GM12878 (cell line): ENCODE data around the gene COL6A3. TPM values are rescaled to one million over a fixed set of nuclear protein-coding genes. Genes with fewer than 3 reads are reported as not detected.

Experiments used
- ATAC-seq: fragments of 200-7000 bp; cut with Tn5 transposase; 3 replicates; pipeline ENCODE4 v1.9.1; 2020; ENCODE audit warnings: mild to moderate bottlenecking, moderate library complexity
- BruUV-seq: library from RNA; stranded (reverse); fragments of 400-500 nt; replicated peaks from 2 replicates; lab custom pipeline; 2021; lab: Mats Ljungman, UMichigan
- CTCF ChIA-PET: fragments of 300-600 bp; sonication (Branson Sonifier 250); formaldehyde crosslinking; extraction: SDS; loops from one replicate; lab custom pipeline; 2021; ENCODE audit warnings: inconsistent platforms; lab: Yijun Ruan, JAX
- POLR2A ChIA-PET: fragments of 350-600 bp; formaldehyde crosslinking; extraction: SDS; loops from one replicate; lab custom pipeline; 2021; ENCODE audit warnings: inconsistent platforms; lab: Charles Lee
- RAD21 ChIA-PET: fragments of 300-600 bp; sonication (Branson Sonifier 250); formaldehyde crosslinking; loops from one replicate; lab custom pipeline; 2023; ENCODE audit warnings: antibody characterized with exemption; ENCODE audit not compliant: unreplicated experiment; lab: Charles Lee
- SMC1A ChIA-PET: fragments of 300-600 bp; sonication (Branson Sonifier 250); formaldehyde crosslinking; loops from one replicate; lab custom pipeline; 2023; ENCODE audit not compliant: unreplicated experiment, uncharacterized antibody; lab: Charles Lee
- DNase-seq: peaks from one replicate; pipeline ENCODE4 v3.0.0-alpha.2; 2011; ENCODE audit warnings: low read depth, low spot score
- FAIRE-seq: peaks from 3 replicates; lab custom pipeline; 2011; peaks lifted over from hg19 to GRCh38; lab: Jason Lieb, UNC
- H2AFZ ChIP-seq: 2 replicates; pipeline ENCODE4 v1.6.0; 2011; ENCODE audit warnings: low read depth, low read length, control low read depth; ENCODE audit not compliant: control insufficient read depth
- H3K27ac ChIP-seq: 2 replicates; pipeline ENCODE4 v1.5.1; 2011; ENCODE audit warnings: control low read depth; ENCODE audit not compliant: control insufficient read depth, insufficient read depth
- H3K27me3 ChIP-seq, 2 experiments: replicated peaks in 1 of 2; 2 replicates each; pipeline versions ENCODE4 v1.6.0 to v1.6.1; 2011; ENCODE audit warnings: low read length in 1 of 2; ENCODE audit not compliant: control insufficient read depth in 2 of 2, insufficient read depth in 2 of 2
- H3K36me3 ChIP-seq, 2 experiments: 2 replicates each; pipeline ENCODE4 v1.5.1; 2011; ENCODE audit warnings: low read length in 1 of 2; ENCODE audit not compliant: control insufficient read depth in 2 of 2, insufficient read depth in 2 of 2
- H3K4me1 ChIP-seq: 2 replicates; pipeline ENCODE4 v1.6.1; 2011; ENCODE audit warnings: mild to moderate bottlenecking, low read length, moderate library complexity, mixed read lengths; ENCODE audit not compliant: control insufficient read depth, insufficient read depth
- H3K4me2 ChIP-seq: 2 replicates; pipeline ENCODE4 v1.6.0; 2011; ENCODE audit warnings: control low read depth; ENCODE audit not compliant: control insufficient read depth, insufficient read depth
- H3K4me3 ChIP-seq: fragments of 200-600 bp; sonication (generic); 2 replicates; pipeline ENCODE4 v1.5.1; 2016
- H3K79me2 ChIP-seq: 2 replicates; pipeline ENCODE4 v1.6.0; 2011; ENCODE audit warnings: low read length; ENCODE audit not compliant: control insufficient read depth, insufficient read depth
- H3K9ac ChIP-seq: 2 replicates; pipeline ENCODE4 v1.8.0; 2011; ENCODE audit warnings: low read length, control low read depth, mixed read lengths; ENCODE audit not compliant: control insufficient read depth, insufficient read depth
- H3K9me3 ChIP-seq: replicated peaks from 3 replicates; pipeline ENCODE4 v1.5.1; 2011; ENCODE audit warnings: mild to moderate bottlenecking, low read length; ENCODE audit not compliant: control insufficient read depth, insufficient read depth
- H4K20me1 ChIP-seq: 2 replicates; pipeline ENCODE4 v1.6.0; 2011; ENCODE audit not compliant: control insufficient read depth, insufficient read depth
- BRCA1 ChIP-seq: IDR thresholded peaks from 2 replicates; pipeline ENCODE4 v1.6.1; 2011; ENCODE audit warnings: low read depth, low read length, improper control_type of control experiment
- CREB1 ChIP-seq: IDR thresholded peaks from 2 replicates; pipeline ENCODE4 v1.6.1; 2012; ENCODE audit warnings: low read depth, mild to moderate bottlenecking, inconsistent platforms
- DPF2 ChIP-seq: fragments of 450-650 bp; IDR thresholded peaks from 2 replicates; pipeline ENCODE4 v1.6.1; 2017; ENCODE audit warnings: mild to moderate bottlenecking
- E4F1 ChIP-seq: fragments of 450-650 bp; IDR thresholded peaks from 2 replicates; pipeline ENCODE4 v1.6.1; 2018; ENCODE audit warnings: borderline replicate concordance, mild to moderate bottlenecking; ENCODE audit not compliant: partially characterized antibody
- EP300 ChIP-seq, 2 experiments: fragments of 150-350 bp in 1 of 2; IDR thresholded peaks; 2 replicates each; pipeline ENCODE4 v1.6.1; 2011 to 2012; ENCODE audit warnings: low read depth in 2 of 2, low read length in 2 of 2, borderline replicate concordance in 1 of 2, improper control_type of control experiment in 1 of 2, inconsistent platforms in 1 of 2; ENCODE audit not compliant: control insufficient read depth in 1 of 2
- HDGF ChIP-seq: fragments of 450-650 bp; IDR thresholded peaks from 2 replicates; pipeline ENCODE4 v1.6.1; 2016; ENCODE audit warnings: antibody characterized with exemption
- IKZF1 ChIP-seq: fragments of 450-650 bp; conservative IDR thresholded peaks from 2 replicates; pipeline ENCODE4 v1.6.1; 2017; ENCODE audit warnings: antibody characterized with exemption, mild to moderate bottlenecking
- NR2C2 ChIP-seq: IDR thresholded peaks from 2 replicates; pipeline ENCODE4 v1.6.1; 2011; ENCODE audit warnings: borderline replicate concordance, low read depth; ENCODE audit not compliant: control insufficient read depth, insufficient read length
- NRF1 ChIP-seq: conservative IDR thresholded peaks from 2 replicates; pipeline ENCODE4 v1.6.1; 2011; ENCODE audit warnings: mild to moderate bottlenecking, low read depth, low read length, improper control_type of control experiment
- PAX8 ChIP-seq: fragments of 450-650 bp; IDR thresholded peaks from 2 replicates; pipeline ENCODE4 v1.6.1; 2017; ENCODE audit warnings: mild to moderate bottlenecking, moderate library complexity
- POLR2AphosphoS2 ChIP-seq: IDR thresholded peaks from 2 replicates; pipeline ENCODE4 v1.6.1; 2011; ENCODE audit warnings: low read depth, mild to moderate bottlenecking, low read length, improper control_type of control experiment, moderate library complexity
- POLR2AphosphoS5 ChIP-seq: IDR thresholded peaks from 2 replicates; pipeline ENCODE4 v1.6.1; 2011; ENCODE audit warnings: mild to moderate bottlenecking, low read length, inconsistent platforms
- RELA ChIP-seq: fragments of 450-650 bp; IDR thresholded peaks from 2 replicates; pipeline ENCODE4 v1.8.0; 2014; ENCODE audit warnings: borderline replicate concordance; ENCODE audit not compliant: partially characterized antibody
- SMAD1 ChIP-seq: fragments of 450-650 bp; IDR thresholded peaks from 2 replicates; pipeline ENCODE4 v1.6.1; 2018; ENCODE audit warnings: mild to moderate bottlenecking, low read depth; ENCODE audit not compliant: partially characterized antibody
- SREBF2 ChIP-seq: IDR thresholded peaks from 2 replicates; pipeline ENCODE4 v1.6.1; 2012; ENCODE audit warnings: mild to moderate bottlenecking, low read length
- TAF1 ChIP-seq: IDR thresholded peaks from 2 replicates; pipeline ENCODE4 v1.6.1; 2011; ENCODE audit warnings: mild to moderate bottlenecking, low read depth, low read length, borderline replicate concordance
- WGBS: methylation state at CpG from one replicate; pipeline ENCODE4 v1.1.6; 2016; ENCODE audit warnings: low lambda C conversion rate; ENCODE audit not compliant: insufficient replicate concordance, insufficient coverage; ENCODE audit errors: missing lambda C conversion rate; 5-methylcytosine and 5-hydroxymethylcytosine counted together
- in situ Hi-C: fragments of 300-500 bp; cut with MboI; formaldehyde crosslinking; loops from 9 replicates; pipeline ENCODE4 v1.14.3; 2018; ENCODE audit warnings: mixed read lengths
- intact Hi-C: fragments of 100-400 bp; cut with micrococcal nuclease; formaldehyde crosslinking; loops from one replicate; pipeline ENCODE4 v1.14.2; 2022; ENCODE audit not compliant: unreplicated experiment
- polyA plus RNA-seq, 11 experiments: library from polyadenylated mRNA; depleted of rRNA in 4 of 11; unstranded in 6 of 11; stranded (reverse) in 5 of 11; fragments of >200 nt; fragmentation: Nextera tagmentation in 4 of 11; fragmentation: Illumina TruSeq in 1 of 11; extraction: Ambion mirVana in 4 of 11; extraction: Trizol in 1 of 11; gene quantifications; 1 replicate in 1 of 11; 2 replicates in 10 of 11; pipeline versions ENCODE4 v1.2.1 to v1.2.3, GENCODE V29; 2011 to 2016; ENCODE audit warnings: inconsistent platforms in 2 of 11, missing spikeins in 2 of 11, low read depth in 1 of 11
- total RNA-seq, 4 experiments: library from RNA; depleted of rRNA in 3 of 4; stranded (reverse); fragments of >200 nt in 3 of 4; fragmentation: Illumina TruSeq in 1 of 4; extraction: Trizol in 1 of 4; gene quantifications; 2 replicates each; pipeline versions ENCODE4 v1.2.1 to v1.2.3, GENCODE V29; 2013 to 2021
- TF ChIP-seq, protein P1 (sequence below): fragments of 450-650 bp; IDR thresholded peaks from 2 replicates; pipeline ENCODE4 v1.6.1; 2017; ENCODE audit warnings: mild to moderate bottlenecking, low read depth, inconsistent platforms; ENCODE audit not compliant: poor library complexity, severe bottlenecking
- TF ChIP-seq, protein P2 (sequence below): fragments of 450-650 bp; formaldehyde crosslinking; IDR thresholded peaks from 2 replicates; pipeline ENCODE4 v1.4.0; 2022; ENCODE audit warnings: mild to moderate bottlenecking, moderate library complexity

COL6A3 gene
- total and polyA plus RNA-seq, 10 of the 15 experiments (the other 5 are each of a cell fraction or from before 2014, with no cell fraction given) = 0.01 to 0.51 (median 0.09) TPM; not detected in 4

GRCh38 chr2:237429753-237430152 is 15.8 kb upstream of the COL6A3 start:
- no peaks in the 10 kb centered on the region for H4K20me1 ChIP-seq
- no peaks in the 10 kb centered on the region for H3K9me3 ChIP-seq
- FAIRE-seq (no peak), DNase-seq (no peak), ATAC-seq (no peak)
- SMC1A ChIA-PET = interaction anchor here (0.6 kb wide), 1 partner anchor 81 kb away, joined by 3 read pairs; no protein-coding TSS in a partner anchor
- POLR2A ChIA-PET = interaction anchor here (0.8 kb wide), 1 partner anchor 11 kb away, joined by 3 read pairs; no protein-coding TSS in a partner anchor
- no peak overlapping the region for H2AFZ ChIP-seq
- BruUV-seq = no TSS peak
- in situ Hi-C loops (no loop called here), intact Hi-C loops (no loop called here)
- H3K27ac ChIP-seq = no peak overlapping the region
- H3K4me3 ChIP-seq = no peak overlapping the region
- H3K79me2 ChIP-seq = no peaks in the 10 kb centered on the region
- H3K4me2 ChIP-seq = no peak overlapping the region
- peaks cover 17% of the 10 kb centered on the region for H3K4me1 ChIP-seq
- no peaks in the 10 kb centered on the region for H3K36me3 ChIP-seq
- RAD21 ChIA-PET = no interaction called here
- no peak overlapping the region for H3K9ac ChIP-seq
- peaks cover 0 to 2% of the 10 kb centered on the region in 2 experiments; a peak in 2 of 4 replicates for H3K27me3 ChIP-seq
- CTCF ChIA-PET = interaction anchor here (1.2 to 1.3 kb wide), 2 partner anchors 8 to 46 kb away, joined by 3 read pairs; no protein-coding TSS in a partner anchor
- WGBS = 13% methylated on average over 3 of the region's 3 CpGs
- TF ChIP-seq DPF2 (no peak), POLR2AphosphoS5 (no peak), SMAD1 (no peak), BRCA1 (no peak), NR2C2 (no peak), PAX8 (no peak), SREBF2 (no peak), TAF1 (no peak), IKZF1 (no peak), CREB1 (no peak), EP300 (IDR thresholded peaks at IDR 0.05; ENCODE audit: borderline replicate concordance in 1 of 2, control insufficient read depth in 1 of 2, low read depth in 2 of 2, low read length in 2 of 2) (no peak), POLR2AphosphoS2 (no peak), E4F1 (no peak), RELA (no peak), HDGF (no peak), NRF1 (no peak)
- TF ChIP-seq, protein P1, sequence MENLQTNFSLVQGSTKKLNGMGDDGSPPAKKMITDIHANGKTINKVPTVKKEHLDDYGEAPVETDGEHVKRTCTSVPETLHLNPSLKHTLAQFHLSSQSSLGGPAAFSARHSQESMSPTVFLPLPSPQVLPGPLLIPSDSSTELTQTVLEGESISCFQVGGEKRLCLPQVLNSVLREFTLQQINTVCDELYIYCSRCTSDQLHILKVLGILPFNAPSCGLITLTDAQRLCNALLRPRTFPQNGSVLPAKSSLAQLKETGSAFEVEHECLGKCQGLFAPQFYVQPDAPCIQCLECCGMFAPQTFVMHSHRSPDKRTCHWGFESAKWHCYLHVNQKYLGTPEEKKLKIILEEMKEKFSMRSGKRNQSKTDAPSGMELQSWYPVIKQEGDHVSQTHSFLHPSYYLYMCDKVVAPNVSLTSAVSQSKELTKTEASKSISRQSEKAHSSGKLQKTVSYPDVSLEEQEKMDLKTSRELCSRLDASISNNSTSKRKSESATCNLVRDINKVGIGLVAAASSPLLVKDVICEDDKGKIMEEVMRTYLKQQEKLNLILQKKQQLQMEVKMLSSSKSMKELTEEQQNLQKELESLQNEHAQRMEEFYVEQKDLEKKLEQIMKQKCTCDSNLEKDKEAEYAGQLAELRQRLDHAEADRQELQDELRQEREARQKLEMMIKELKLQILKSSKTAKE = no peak
- TF ChIP-seq, protein P2, sequence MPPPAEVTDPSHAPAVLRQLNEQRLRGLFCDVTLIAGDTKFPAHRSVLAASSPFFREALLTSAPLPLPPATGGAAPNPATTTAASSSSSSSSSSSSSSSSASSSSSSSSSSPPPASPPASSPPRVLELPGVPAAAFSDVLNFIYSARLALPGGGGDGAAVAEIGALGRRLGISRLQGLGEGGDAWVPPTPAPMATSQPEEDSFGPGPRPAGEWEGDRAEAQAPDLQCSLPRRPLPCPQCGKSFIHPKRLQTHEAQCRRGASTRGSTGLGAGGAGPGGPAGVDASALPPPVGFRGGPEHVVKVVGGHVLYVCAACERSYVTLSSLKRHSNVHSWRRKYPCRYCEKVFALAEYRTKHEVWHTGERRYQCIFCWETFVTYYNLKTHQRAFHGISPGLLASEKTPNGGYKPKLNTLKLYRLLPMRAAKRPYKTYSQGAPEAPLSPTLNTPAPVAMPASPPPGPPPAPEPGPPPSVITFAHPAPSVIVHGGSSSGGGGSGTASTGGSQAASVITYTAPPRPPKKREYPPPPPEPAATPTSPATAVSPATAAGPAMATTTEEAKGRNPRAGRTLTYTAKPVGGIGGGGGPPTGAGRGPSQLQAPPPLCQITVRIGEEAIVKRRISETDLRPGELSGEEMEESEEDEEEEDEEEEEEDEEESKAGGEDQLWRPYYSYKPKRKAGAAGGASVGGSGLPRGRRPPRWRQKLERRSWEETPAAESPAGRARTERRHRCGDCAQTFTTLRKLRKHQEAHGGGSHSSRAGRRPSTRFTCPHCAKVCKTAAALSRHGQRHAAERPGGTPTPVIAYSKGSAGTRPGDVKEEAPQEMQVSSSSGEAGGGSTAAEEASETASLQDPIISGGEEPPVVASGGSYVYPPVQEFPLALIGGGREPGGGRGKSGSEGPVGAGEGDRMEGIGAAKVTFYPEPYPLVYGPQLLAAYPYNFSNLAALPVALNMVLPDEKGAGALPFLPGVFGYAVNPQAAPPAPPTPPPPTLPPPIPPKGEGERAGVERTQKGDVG = no peak
